ENCODE results near the gene TRIO.

TRIO gene

DNA sequence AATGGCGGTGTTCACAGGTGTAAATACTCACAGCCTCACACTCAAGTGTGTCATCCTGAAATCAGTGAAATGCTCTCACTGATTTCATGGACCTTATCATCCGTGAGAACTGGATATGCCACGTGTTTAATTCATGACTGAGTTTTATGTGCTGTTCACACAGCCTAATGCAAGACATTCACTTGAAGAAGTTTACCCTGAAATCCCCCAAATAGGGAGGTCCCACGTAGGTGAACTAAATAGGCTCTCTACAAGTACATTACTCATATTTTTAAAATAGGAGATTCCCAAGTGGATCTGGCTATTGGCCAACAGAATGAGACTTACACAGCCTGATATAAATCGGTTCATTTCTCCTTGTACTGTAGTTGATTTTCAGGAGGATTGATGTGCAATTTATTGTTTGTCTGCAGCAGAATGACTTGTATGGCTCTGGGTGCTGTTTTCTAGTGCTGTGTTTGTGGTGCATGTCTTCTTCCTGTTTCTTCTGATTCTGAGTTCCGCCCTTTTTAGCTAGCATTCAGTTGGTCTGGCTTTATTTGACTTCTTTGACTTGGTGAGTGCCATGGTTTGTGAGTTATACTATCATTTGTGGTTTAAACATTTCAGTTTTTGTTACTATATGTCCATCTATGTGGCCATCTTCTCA is 25.1 kb downstream of the TRIO start:
- DNase-seq (ENCODE audit: low spot score), result no peak

- no peak for DNase-seq (ENCODE audit: low spot score)
These were observed 25.7 kb downstream of the TRIO start for GRCh38 chr5:14168793-14169262.

DNA sequence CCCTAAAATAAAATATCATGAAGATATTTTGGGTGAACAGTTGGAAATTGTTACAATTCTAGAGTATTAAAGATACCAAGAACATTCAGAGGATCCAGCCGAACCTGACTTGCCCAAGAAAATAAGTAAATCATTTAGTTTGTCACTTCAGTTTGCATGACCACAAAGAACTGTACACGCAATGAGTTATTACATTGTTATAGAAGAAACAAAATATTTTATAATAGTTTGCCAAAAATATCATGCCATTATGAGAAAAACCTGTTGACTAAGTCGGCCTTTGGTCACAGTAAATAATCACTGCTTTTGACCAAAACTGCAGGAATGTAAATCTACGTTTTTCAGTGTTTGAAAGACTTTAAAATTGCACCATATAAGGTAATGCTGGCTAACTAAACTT is 27.9 kb downstream of the TRIO start:
- peak; percentile 48 for DNase-seq (ENCODE audit: low spot score)

GRCh38 chr5:14171621-14172020 is 28.5 kb downstream of the TRIO start:
- DNase-seq (ENCODE audit: low spot score), result peak; percentile 46

DNA sequence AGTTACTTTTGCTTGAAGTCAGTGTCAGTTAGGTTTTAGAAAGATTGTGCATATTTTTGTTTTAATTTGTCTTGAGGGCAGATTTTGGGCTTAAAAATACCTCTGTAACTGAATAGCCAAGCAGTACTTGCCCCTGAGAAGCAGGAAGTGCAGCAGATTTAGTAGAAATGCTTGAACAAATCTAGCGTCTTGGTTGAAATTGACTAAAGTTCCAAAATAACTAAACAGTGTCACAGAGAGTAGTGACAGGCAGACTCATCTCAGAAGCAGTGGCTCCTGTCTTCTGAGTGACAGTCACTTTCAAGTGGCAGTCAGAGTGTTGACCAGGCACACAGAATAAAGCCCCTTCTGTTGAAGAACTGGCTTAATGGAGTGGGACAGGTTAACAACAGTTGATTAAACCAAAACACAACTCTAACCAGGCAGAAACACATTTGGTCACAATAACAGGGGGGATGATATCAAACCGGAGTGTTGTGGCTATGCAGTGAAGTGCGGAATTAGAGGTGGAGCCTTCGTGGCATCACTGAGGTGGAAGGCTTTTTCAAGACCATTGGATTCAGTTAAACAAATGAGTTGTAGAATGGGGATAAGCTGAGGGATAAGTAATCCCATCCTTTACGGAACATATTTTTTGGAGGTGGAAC is 29.1 kb downstream of the TRIO start:
- no peak for DNase-seq (ENCODE audit: low spot score)

GRCh38 chr5:14173377-14174229 is 30.5 kb downstream of the TRIO start:
- DNase-seq (ENCODE audit: low spot score), result no peak

- no peak for DNase-seq (ENCODE audit: low spot score)
These were observed 31.1 kb downstream of the TRIO start for GRCh38 chr5:14174230-14174636.

- no peak for DNase-seq (ENCODE audit: low spot score)
These were observed 32.2 kb downstream of the TRIO start for GRCh38 chr5:14175381-14175780.

- DNase-seq (ENCODE audit: low spot score), result no peak
These were observed 33.7 kb downstream of the TRIO start for GRCh38 chr5:14176888-14177287.

GRCh38 chr5:14177634-14178033 is 34.5 kb downstream of the TRIO start:
- no peak for DNase-seq (ENCODE audit: low spot score)

DNA sequence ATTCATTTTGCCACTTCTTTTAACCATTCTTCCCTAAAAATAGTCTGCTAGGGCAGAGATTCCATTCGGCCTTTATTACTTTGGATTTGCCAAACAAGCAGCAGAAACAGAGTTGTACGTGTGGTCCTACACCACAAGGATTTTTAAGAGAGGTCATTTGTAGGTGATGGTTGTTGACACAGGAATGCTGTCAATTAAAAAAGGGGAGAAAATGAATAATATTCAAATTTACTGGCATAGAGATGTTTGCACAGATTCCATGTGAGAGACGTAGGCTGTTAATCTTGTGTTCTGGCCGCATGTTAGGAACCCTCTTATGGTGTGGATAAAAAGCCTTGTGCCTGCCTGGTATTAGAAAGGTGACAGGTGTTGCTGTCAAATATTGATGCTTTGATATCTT is 34.9 kb downstream of the TRIO start:
- DNase-seq (ENCODE audit: low spot score), result no peak

GRCh38 chr5:14178671-14179211 is 35.6 kb downstream of the TRIO start:
- DNase-seq (ENCODE audit: low spot score), result peak; percentile 67

GRCh38 chr5:14179446-14179845 is 36.3 kb downstream of the TRIO start:
- DNase-seq (ENCODE audit: low spot score), result no peak

- DNase-seq (ENCODE audit: low spot score), result no peak
These were observed 37.3 kb downstream of the TRIO start for GRCh38 chr5:14180437-14180836.

GRCh38 chr5:14181299-14181968 is 38.3 kb downstream of the TRIO start:
- DNase-seq (ENCODE audit: low spot score), result no peak

- no peak for DNase-seq (ENCODE audit: low spot score)
These were observed 39.6 kb downstream of the TRIO start for GRCh38 chr5:14182761-14183160.

DNA sequence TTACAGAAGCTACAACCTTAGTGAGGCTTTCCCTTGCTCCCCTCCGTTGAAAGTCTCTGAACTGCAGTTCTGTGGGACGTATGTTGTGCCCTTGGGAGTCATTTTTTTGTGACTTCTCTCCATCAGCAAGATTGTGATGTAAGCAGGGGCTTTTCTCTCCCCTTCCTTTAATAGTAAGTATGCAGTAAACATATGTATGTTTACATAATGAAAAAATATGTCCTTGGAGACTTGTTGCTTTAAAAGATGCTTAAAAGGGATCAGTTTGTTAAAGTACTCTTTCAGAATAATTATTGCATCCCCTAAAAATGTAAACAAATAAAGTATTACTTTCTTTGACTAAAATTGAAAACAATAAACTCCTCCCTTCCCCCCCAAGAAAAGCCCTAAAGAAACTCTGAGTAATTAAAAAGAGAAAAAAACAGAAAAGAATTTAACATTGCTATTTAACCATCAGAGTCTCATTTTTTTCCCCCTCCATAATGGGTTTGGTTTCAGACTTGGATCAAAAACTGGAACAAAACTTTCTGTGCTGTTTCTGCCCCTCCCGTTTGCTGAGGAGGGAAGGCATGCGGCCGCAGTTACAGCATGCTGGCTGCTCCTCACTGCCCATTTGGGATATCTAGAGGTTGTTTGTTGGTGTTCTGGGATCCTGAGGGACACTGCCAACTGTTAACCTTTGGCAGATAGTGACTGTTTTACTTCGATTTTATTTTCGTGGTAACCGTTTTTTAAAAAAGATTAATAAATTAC is 40.2 kb downstream of the TRIO start:
- peak; percentile 46 for DNase-seq (ENCODE audit: low spot score)

DNA sequence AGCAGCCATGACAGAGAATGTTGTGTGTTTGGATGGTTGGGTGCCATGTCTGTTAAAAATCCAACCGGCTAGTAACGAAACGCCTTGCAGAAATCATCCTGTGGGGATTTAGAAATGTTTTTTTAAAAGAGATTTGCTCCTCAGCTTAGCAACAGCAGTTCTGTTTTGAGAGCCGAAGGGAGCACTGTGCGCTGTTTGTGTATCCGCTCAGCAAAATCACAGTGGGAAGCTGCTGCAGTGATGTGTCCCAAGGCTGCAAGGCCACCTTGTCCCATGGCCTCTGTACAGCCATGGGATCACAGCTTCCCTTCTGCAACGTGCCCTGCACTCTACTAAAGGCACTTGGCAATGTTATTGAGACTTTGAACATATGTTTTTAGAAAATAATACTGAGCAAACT is 40.9 kb downstream of the TRIO start:
- DNase-seq (ENCODE audit: low spot score), result no peak

DNA sequence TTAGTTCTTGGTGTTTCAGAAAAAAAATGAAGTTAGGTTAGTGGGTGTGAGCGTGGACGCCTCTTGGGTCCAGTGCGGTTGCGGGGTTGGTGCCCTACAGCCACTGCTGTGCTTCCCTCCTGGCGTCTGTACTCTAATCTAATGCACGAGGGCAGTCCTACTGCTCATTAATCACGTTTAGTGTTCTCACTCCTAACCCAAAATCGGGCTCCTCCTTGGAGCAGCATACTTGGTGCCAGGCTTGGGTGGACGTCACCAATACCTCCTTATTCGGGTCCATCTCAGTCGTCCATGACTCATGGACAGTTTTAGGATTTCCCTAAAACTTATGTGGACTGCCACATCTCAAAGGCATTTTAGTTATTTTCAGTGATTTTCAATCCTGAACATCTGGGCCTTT is 41.6 kb downstream of the TRIO start:
- DNase-seq (ENCODE audit: low spot score), result peak; percentile 66

GRCh38 chr5:14185326-14186058 is 42.4 kb downstream of the TRIO start:
- DNase-seq (ENCODE audit: low spot score), result peak; percentile 77
